ENCODE data around the gene TNNT2. TPM values are rescaled to one million over a fixed set of nuclear protein-coding genes. Genes with fewer than 3 reads are reported as not detected.

TNNT2 gene
- total RNA-seq (not detected), polyA plus RNA-seq (not detected), total RNA-seq (not detected)

DNA sequence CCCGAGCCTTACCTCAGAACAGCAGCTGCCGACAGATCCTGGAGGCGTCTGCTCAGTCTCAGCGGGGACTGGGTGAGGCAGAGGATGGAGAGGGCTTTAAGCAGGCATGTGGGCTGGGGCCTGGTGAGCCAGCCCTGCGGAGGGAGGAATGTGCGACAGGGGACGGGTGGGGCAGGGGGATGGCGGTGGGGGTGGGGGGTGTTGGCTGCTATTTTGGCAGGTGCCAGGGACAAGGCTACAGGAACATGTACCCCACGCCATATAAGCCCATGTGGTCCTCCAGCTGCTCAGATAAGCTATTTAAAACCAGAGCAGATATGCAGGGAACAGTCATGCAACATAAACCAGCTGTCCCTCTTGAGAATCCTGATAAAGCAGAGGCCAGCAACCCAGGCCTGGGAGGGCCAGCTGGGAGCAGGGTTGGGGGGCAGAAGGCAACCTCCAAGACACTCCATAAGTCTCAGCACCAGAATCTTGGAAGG, at the start of gene TNNT2:
Gene TNNT2, minus strand, starts transcription at position 70 of the 482 bp plus-strand sequence. CDS start 4,426 bp downstream, outside the sequence.
- DNase-seq = no peak
- Histone ChIP-seq H3K4me1 (ENCODE audit: control insufficient read depth in 2 of 2, insufficient read depth in 2 of 2, low read length in 2 of 2) (no peaks in the 10 kb centered on the region), H3K9me3 (ENCODE audit: control insufficient read depth in 2 of 3, low read length in 3 of 3) (no peaks in the 10 kb centered on the region), H3K27me3 (ENCODE audit: control insufficient read depth in 2 of 2, insufficient read depth in 2 of 2, low read length in 2 of 2) (no peaks in the 10 kb centered on the region), H3K4me3 (ENCODE audit: low read length) (no peak within 1 kb of the TSS), H3K36me3 (ENCODE audit: control insufficient read depth in 2 of 3, insufficient read depth in 3 of 3, low read length in 3 of 3) (no peaks in the 10 kb centered on the region), H3K27ac (ENCODE audit: low read depth, low read length) (no peak within 1 kb of the TSS)
- intact Hi-C loops (cut with micrococcal nuclease) = no loop called here
- POLR2A ChIA-PET = no interaction called here
- Mint-ChIP-seq H3K27me3 (peaks cover 0 to 18% (median 7%) of the 10 kb centered on the region in 5 donors), H3K9me3 (no peaks in the 10 kb centered on the region), H3K27ac (no peak within 1 kb of the TSS), H3K36me3 (no peaks in the 10 kb centered on the region), H3K4me1 (peaks cover 0 to 2% (median 0%) of the 10 kb centered on the region in 7 donors), H3K4me3 (no peak within 1 kb of the TSS)
- ATAC-seq = no peak
- CTCF ChIA-PET = no interaction called here

DNA sequence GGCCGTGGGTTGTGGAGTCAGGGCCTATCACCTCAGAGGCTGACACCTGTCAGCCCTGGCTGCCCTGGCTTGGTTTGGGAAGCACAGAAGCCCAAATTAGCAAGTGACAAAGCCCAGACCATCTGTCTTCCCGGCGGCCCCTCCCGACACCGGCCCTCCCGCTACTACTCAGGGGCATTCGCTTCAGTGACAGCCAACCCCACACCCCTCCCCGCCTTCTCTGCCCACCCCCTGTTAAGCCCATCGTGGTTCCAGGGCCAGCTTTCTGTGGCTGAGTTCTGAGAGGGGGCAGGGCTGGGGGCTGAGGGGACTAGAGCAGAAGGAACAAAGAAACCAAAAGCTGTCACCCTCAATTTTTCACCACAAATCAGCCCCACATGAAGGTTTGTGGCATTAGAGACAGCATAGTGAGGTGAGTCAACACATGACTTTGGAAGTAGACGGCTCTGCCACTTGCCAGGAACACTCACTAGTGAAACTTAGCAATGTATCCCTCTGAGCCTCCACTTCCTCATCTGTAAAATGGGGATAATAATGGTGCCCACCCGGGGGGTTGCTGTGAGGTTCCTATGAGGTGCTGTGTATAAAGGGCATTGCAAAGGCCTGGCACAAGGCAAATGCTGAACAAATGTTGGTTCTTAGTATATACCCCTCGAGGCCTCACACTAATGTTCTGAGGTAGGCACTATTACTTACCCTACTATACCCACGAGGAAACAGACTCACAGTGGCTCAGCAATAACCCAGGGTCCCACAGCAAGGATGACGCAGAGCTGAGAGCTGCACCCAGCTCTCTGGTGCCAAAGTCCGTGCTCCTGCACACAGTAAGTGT, 49.2 kb upstream of the TNNT2 start:
- Mint-ChIP-seq H3K4me3 (no peak overlapping the region), H3K9me3 (no peaks in the 10 kb centered on the region), H3K27ac (no peak overlapping the region), H3K4me1 (peaks cover 0 to 5% (median 0%) of the 10 kb centered on the region in 7 donors), H3K27me3 (peaks cover 6 to 21% (median 13%) of the 10 kb centered on the region in 5 donors), H3K36me3 (no peaks in the 10 kb centered on the region)
- intact Hi-C loops (cut with micrococcal nuclease) = no loop called here
- POLR2A ChIA-PET = no interaction called here
- no peaks in the 10 kb centered on the region for H3K36me3 ChIP-seq (ENCODE audit: control insufficient read depth in 2 of 3, insufficient read depth in 3 of 3, low read length in 3 of 3)
- no peaks in the 10 kb centered on the region for H3K27me3 ChIP-seq (ENCODE audit: control insufficient read depth in 2 of 2, insufficient read depth in 2 of 2, low read length in 2 of 2)
- no peaks in the 10 kb centered on the region for H3K9me3 ChIP-seq (ENCODE audit: control insufficient read depth in 2 of 3, low read length in 3 of 3)
- no peaks in the 10 kb centered on the region for H3K4me1 ChIP-seq (ENCODE audit: control insufficient read depth in 2 of 2, insufficient read depth in 2 of 2, low read length in 2 of 2)
- no peak overlapping the region for H3K27ac ChIP-seq (ENCODE audit: low read depth, low read length)
- ATAC-seq (peak; percentile 21), DNase-seq (no peak)
- CTCF ChIA-PET = interaction anchor here (0.6 kb wide), 1 partner anchor 33 kb away, joined by 7 read pairs; no protein-coding TSS in a partner anchor
- H3K4me3 ChIP-seq (ENCODE audit: low read length) = no peak overlapping the region

- peaks cover 0 to 7% (median 2%) of the 10 kb centered on the region in 5 donors for H3K27me3 Mint-ChIP-seq
- Histone ChIP-seq H3K36me3 (ENCODE audit: control insufficient read depth in 2 of 3, insufficient read depth in 3 of 3, low read length in 3 of 3) (no peaks in the 10 kb centered on the region), H3K9me3 (ENCODE audit: control insufficient read depth in 2 of 3, low read length in 3 of 3) (no peaks in the 10 kb centered on the region), H3K4me3 (ENCODE audit: low read length) (no peak overlapping the region), H3K27me3 (ENCODE audit: control insufficient read depth in 2 of 2, insufficient read depth in 2 of 2, low read length in 2 of 2) (no peaks in the 10 kb centered on the region), H3K4me1 (ENCODE audit: control insufficient read depth in 2 of 2, insufficient read depth in 2 of 2, low read length in 2 of 2) (no peaks in the 10 kb centered on the region), H3K27ac (ENCODE audit: low read depth, low read length) (no peak overlapping the region)
- H3K27ac Mint-ChIP-seq = no peak overlapping the region
- H3K4me3 Mint-ChIP-seq = no peak overlapping the region
- peaks cover 0 to 5% (median 0%) of the 10 kb centered on the region in 7 donors for H3K4me1 Mint-ChIP-seq
- intact Hi-C loops (cut with micrococcal nuclease) = no loop called here
- H3K9me3 Mint-ChIP-seq = no peaks in the 10 kb centered on the region
- H3K36me3 Mint-ChIP-seq = no peaks in the 10 kb centered on the region
- DNase-seq (no peak), ATAC-seq (no peak)
- POLR2A ChIA-PET = no interaction called here
- CTCF ChIA-PET = no interaction called here
Measured at GRCh38 chr1:201424146-201424545, 46.7 kb upstream of the TNNT2 start.

DNA sequence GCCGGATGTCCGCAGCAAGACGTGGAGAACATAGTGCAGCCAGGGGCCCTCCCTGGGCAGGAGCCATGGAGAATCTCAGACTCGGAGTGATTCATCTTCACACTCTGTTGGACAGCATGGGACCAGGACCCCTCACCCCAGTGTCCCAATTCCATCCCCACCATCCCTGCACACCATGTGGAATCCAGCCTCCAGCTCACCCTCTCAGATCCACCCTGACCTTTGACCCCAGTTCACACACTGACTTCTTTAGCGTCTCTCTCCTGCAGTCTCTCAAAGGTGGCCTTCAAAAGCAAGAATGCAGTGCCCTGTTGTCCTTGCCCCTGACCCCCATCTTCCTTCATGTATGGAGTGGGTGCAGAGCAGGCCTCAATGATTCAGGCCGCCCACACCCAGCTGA, 46.2 kb upstream of the TNNT2 start:
- Histone ChIP-seq H3K27ac (ENCODE audit: low read depth, low read length) (no peak overlapping the region), H3K4me3 (ENCODE audit: low read length) (no peak overlapping the region), H3K4me1 (ENCODE audit: control insufficient read depth in 2 of 2, insufficient read depth in 2 of 2, low read length in 2 of 2) (no peaks in the 10 kb centered on the region), H3K27me3 (ENCODE audit: control insufficient read depth in 2 of 2, insufficient read depth in 2 of 2, low read length in 2 of 2) (no peaks in the 10 kb centered on the region), H3K36me3 (ENCODE audit: control insufficient read depth in 2 of 3, insufficient read depth in 3 of 3, low read length in 3 of 3) (no peaks in the 10 kb centered on the region), H3K9me3 (ENCODE audit: control insufficient read depth in 2 of 3, low read length in 3 of 3) (no peaks in the 10 kb centered on the region)
- Mint-ChIP-seq H3K4me1 (peaks cover 0 to 5% (median 0%) of the 10 kb centered on the region in 7 donors), H3K4me3 (no peak overlapping the region), H3K36me3 (no peaks in the 10 kb centered on the region), H3K27me3 (peaks cover 0 to 9% (median 4%) of the 10 kb centered on the region in 5 donors), H3K27ac (no peak overlapping the region), H3K9me3 (no peaks in the 10 kb centered on the region)
- ATAC-seq (no peak), DNase-seq (no peak)
- POLR2A ChIA-PET = no interaction called here
- intact Hi-C loops (cut with micrococcal nuclease) = no loop called here
- CTCF ChIA-PET = no interaction called here

DNA sequence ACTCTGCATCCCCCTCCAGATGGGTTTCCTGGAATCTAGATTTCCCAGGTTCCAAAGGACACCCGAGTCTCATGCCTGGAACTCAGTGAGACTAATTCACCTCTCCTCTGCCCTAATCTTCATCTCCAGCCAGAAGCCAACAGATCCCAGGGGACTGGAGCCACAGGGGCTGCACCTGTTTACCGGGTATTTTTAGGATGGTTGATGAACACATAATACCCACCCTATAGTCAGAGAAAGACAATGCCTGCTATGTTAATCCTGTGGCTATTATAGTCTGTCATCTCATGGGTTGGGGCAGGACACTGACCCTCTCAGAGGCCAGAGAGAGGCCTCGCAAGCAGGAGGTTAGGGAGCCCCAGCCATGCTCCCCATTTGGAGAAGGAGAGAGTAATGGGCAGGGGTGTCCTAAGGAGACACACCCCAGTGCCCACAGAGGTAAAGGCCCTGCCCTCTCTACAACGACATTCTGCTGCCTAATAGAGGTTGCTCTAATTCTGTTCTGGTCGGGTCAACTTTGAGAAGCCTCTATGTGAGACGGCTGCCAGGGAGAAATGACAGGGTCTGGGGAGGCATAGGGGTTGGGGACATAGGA, 45.1 kb upstream of the TNNT2 start:
- CTCF ChIA-PET = no interaction called here
- DNase-seq = no peak
- Mint-ChIP-seq H3K4me3 (no peak overlapping the region), H3K9me3 (peaks cover 0 to 2% (median 0%) of the 10 kb centered on the region in 11 donors), H3K27ac (no peak overlapping the region), H3K36me3 (no peaks in the 10 kb centered on the region), H3K27me3 (peaks cover 0 to 6% (median 2%) of the 10 kb centered on the region in 5 donors), H3K4me1 (peaks cover 0 to 3% (median 0%) of the 10 kb centered on the region in 7 donors)
- ATAC-seq = no peak
- Histone ChIP-seq H3K27me3 (ENCODE audit: control insufficient read depth in 2 of 2, insufficient read depth in 2 of 2, low read length in 2 of 2) (no peaks in the 10 kb centered on the region), H3K27ac (ENCODE audit: low read depth, low read length) (no peak overlapping the region), H3K4me1 (ENCODE audit: control insufficient read depth in 2 of 2, insufficient read depth in 2 of 2, low read length in 2 of 2) (no peaks in the 10 kb centered on the region), H3K9me3 (ENCODE audit: control insufficient read depth in 2 of 3, low read length in 3 of 3) (no peaks in the 10 kb centered on the region), H3K4me3 (ENCODE audit: low read length) (no peak overlapping the region), H3K36me3 (ENCODE audit: control insufficient read depth in 2 of 3, insufficient read depth in 3 of 3, low read length in 3 of 3) (no peaks in the 10 kb centered on the region)
- intact Hi-C loops (cut with micrococcal nuclease) = no loop called here
- POLR2A ChIA-PET = no interaction called here

DNA sequence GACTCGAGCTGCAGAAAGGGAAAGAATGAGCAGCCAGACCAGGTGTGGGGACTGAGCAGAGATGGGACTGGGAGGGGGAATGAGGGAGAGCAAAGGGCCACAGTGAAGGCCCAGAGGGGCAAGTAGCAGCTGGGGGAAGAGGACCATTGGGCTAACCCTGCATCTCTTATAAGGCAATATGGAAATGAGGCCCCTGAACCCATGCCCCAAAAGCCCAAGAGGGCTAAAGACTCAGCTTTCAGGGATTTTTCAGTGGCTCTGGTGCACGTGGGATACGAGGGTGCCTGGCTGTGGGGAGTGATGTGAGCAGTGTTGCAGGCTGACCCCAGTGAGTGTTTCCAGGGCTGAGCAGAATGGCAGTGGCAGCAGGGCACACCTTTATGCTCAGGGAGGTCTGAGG, 44.5 kb upstream of the TNNT2 start:
- H3K27ac Mint-ChIP-seq = no peak overlapping the region
- CTCF ChIA-PET = no interaction called here

More for the DNA sequence above, 44.5 kb upstream of the TNNT2 start:
- H3K9me3 Mint-ChIP-seq = peaks cover 0 to 2% (median 0%) of the 10 kb centered on the region in 11 donors
- no peak overlapping the region for H3K27ac ChIP-seq (ENCODE audit: low read depth, low read length)
- no peaks in the 10 kb centered on the region for H3K27me3 ChIP-seq (ENCODE audit: control insufficient read depth in 2 of 2, insufficient read depth in 2 of 2, low read length in 2 of 2)
- no peak overlapping the region for H3K4me3 Mint-ChIP-seq
- DNase-seq = no peak
- H3K27me3 Mint-ChIP-seq = peaks cover 0 to 6% (median 3%) of the 10 kb centered on the region in 5 donors
- H3K36me3 ChIP-seq (ENCODE audit: control insufficient read depth in 2 of 3, insufficient read depth in 3 of 3, low read length in 3 of 3) = no peaks in the 10 kb centered on the region
- POLR2A ChIA-PET = no interaction called here
- H3K36me3 Mint-ChIP-seq = no peaks in the 10 kb centered on the region
- no peaks in the 10 kb centered on the region for H3K9me3 ChIP-seq (ENCODE audit: control insufficient read depth in 2 of 3, low read length in 3 of 3)
- intact Hi-C loops (cut with micrococcal nuclease) = no loop called here
- peaks cover 0 to 3% (median 0%) of the 10 kb centered on the region in 7 donors for H3K4me1 Mint-ChIP-seq
- H3K4me3 ChIP-seq (ENCODE audit: low read length) = no peak overlapping the region
- no peak for ATAC-seq
- H3K4me1 ChIP-seq (ENCODE audit: control insufficient read depth in 2 of 2, insufficient read depth in 2 of 2, low read length in 2 of 2) = no peaks in the 10 kb centered on the region

All from naive thymus-derived CD4-positive, alpha-beta T cell (primary cell).